Testis (tissue), 3 donors: ENCODE results near the gene KIF6. TPM values are rescaled to one million over a fixed set of nuclear protein-coding genes. Genes with fewer than 3 reads are reported as not detected.

Experiments used
- DNase-seq: peaks from one replicate; pipeline ENCODE4 v3.0.0-alpha.2; 2019
- H3K27ac ChIP-seq, 2 donors: fragments of 200-600 bp; sonication (generic); one replicate each; pipeline ENCODE4 v1.5.1; 2019
- H3K27me3 ChIP-seq: fragments of 200-600 bp; sonication (generic); one replicate; pipeline ENCODE4 v1.5.1; 2019
- H3K36me3 ChIP-seq: fragments of 200-600 bp; sonication (generic); one replicate; pipeline ENCODE4 v1.5.1; 2017; ENCODE audit warnings: low read depth; ENCODE audit errors: missing control alignments
- H3K4me1 ChIP-seq: fragments of 200-600 bp; sonication (generic); one replicate; pipeline ENCODE4 v1.5.1; 2019
- H3K4me3 ChIP-seq, 2 donors: fragments of 200-600 bp; sonication (generic); one replicate each; pipeline ENCODE4 v1.5.1; 2017 to 2019
- H3K9me3 ChIP-seq: fragments of 200-600 bp; sonication (generic); one replicate; pipeline ENCODE4 v1.5.1; 2017
- CTCF ChIP-seq, 3 experiments: fragments of 450-650 bp in 2 of 3; fragments of 200-600 bp in 1 of 3; sonication (generic) in 1 of 3; IDR thresholded peaks; one replicate each; pipeline ENCODE4 v1.5.1; 2016 to 2019; ENCODE audit warnings: antibody characterized with exemption in 3 of 3, mild to moderate bottlenecking in 2 of 3, moderate library complexity in 1 of 3
- POLR2A ChIP-seq: fragments of 450-650 bp; IDR thresholded peaks from one replicate; pipeline ENCODE4 v1.6.1; 2017; ENCODE audit warnings: antibody characterized with exemption, mild to moderate bottlenecking, moderate library complexity
- WGBS, 2 donors: methylation state at CpG; one replicate each; pipeline ENCODE4 v1.1.5; 2018; 5-methylcytosine and 5-hydroxymethylcytosine counted together
- intact Hi-C: fragments of 100-400 bp; cut with DNase I; formaldehyde crosslinking; loops from one replicate; pipeline ENCODE4 v1.15.1; 2023; ENCODE audit warnings: low total_unique reads
- polyA plus RNA-seq: library from polyadenylated mRNA; stranded (reverse); fragments of 350-450 nt; fragmentation: Illumina TruSeq; extraction: RNeasy Lipid Tissue Mini Kit (QIAGEN cat#74804); gene quantifications from one replicate; pipeline ENCODE4 v1.2.3, GENCODE V29; 2014; ENCODE audit warnings: low read depth, low replicate concordance; ENCODE audit not compliant: insufficient read depth
- total RNA-seq, 2 donors: library from RNA; depleted of rRNA; stranded (reverse); fragments of >200 nt; gene quantifications; one replicate each; pipeline ENCODE4 v1.2.3, GENCODE V29; 2016

Gene KIF6
- total and polyA plus RNA-seq, 3 donors from 2014 or later, result 4.2 to 12.0 (median 6.3) TPM

- Histone ChIP-seq H3K27ac (no peak overlapping the region), H3K27me3 (no peaks in the 10 kb centered on the region), H3K36me3 (no peaks in the 10 kb centered on the region), H3K9me3 (no peaks in the 10 kb centered on the region), H3K4me3 (no peak overlapping the region), H3K4me1 (no peaks in the 10 kb centered on the region)
- DNase-seq, result no peak
- WGBS, 2 donors, result 77 to 83% methylated on average over 1 of the region's 1 CpG
- TF ChIP-seq CTCF (IDR thresholded peaks at IDR 0.05) (no peak), POLR2A (no peak)
- intact Hi-C loops, result no loop called here
Observed at GRCh38 chr6:39520916-39521315, 204.3 kb downstream of the KIF6 start.

- Histone ChIP-seq H3K27me3 (no peaks in the 10 kb centered on the region), H3K4me1 (no peaks in the 10 kb centered on the region), H3K4me3 (no peak overlapping the region), H3K36me3 (no peaks in the 10 kb centered on the region), H3K9me3 (no peaks in the 10 kb centered on the region), H3K27ac (no peak overlapping the region)
- intact Hi-C loops, result no loop called here
- no peak for DNase-seq
- 83 to 84% methylated on average over 5 of the region's 5 CpGs for WGBS, 2 donors
- TF ChIP-seq POLR2A (no peak), CTCF (IDR thresholded peaks at IDR 0.05) (no peak)
Observed at GRCh38 chr6:39520411-39520810, 204.8 kb downstream of the KIF6 start.

- WGBS, 2 donors, result 77 to 83% methylated on average over 2 of the region's 2 CpGs
- H3K27ac ChIP-seq, result no peak overlapping the region
Observed at GRCh38 chr6:39518221-39518620, 207.0 kb downstream of the KIF6 start.

GRCh38 chr6:39517756-39518155, 207.5 kb downstream of the KIF6 start:
- WGBS, 2 donors, result 25 to 73% methylated on average over 1 of the region's 1 CpG
- no peaks in the 10 kb centered on the region for H3K4me1 ChIP-seq
- DNase-seq, result no peak
- TF ChIP-seq POLR2A (no peak), CTCF (IDR thresholded peaks at IDR 0.05) (no peak)
- H3K36me3 ChIP-seq, result no peaks in the 10 kb centered on the region
- H3K4me3 ChIP-seq, result no peak overlapping the region
- H3K27ac ChIP-seq, result no peak overlapping the region
- H3K27me3 ChIP-seq, result no peaks in the 10 kb centered on the region
- no peaks in the 10 kb centered on the region for H3K9me3 ChIP-seq
- intact Hi-C loops, result no loop called here

More at GRCh38 chr6:39518221-39518620, 207.0 kb downstream of the KIF6 start:
- Histone ChIP-seq H3K4me3 (no peak overlapping the region), H3K27me3 (no peaks in the 10 kb centered on the region), H3K4me1 (no peaks in the 10 kb centered on the region), H3K9me3 (no peaks in the 10 kb centered on the region), H3K36me3 (no peaks in the 10 kb centered on the region)
- intact Hi-C loops, result no loop called here
- TF ChIP-seq POLR2A, result no peak
- no peak for TF ChIP-seq CTCF (IDR thresholded peaks at IDR 0.05)
- DNase-seq, result no peak

GRCh38 chr6:39516471-39516870, 208.7 kb downstream of the KIF6 start:
- intact Hi-C loops, result no loop called here
- Histone ChIP-seq H3K4me3 (no peak overlapping the region), H3K36me3 (no peaks in the 10 kb centered on the region), H3K27ac (no peak overlapping the region), H3K9me3 (no peaks in the 10 kb centered on the region), H3K27me3 (no peaks in the 10 kb centered on the region), H3K4me1 (no peaks in the 10 kb centered on the region)
- no peak for DNase-seq
- TF ChIP-seq CTCF (IDR thresholded peaks at IDR 0.05), result no peak
- TF ChIP-seq POLR2A, result no peak
